Endometrial microvascular endothelial cells (primary cell): ENCODE data around the gene PLA2G2F. TPM values are rescaled to one million over a fixed set of nuclear protein-coding genes. Genes with fewer than 3 reads are reported as not detected.

Experiments used
- in situ Hi-C: cut with HindIII; loops from 2 replicates; pipeline ENCODE4 v1.10.0; 2017; ENCODE audit warnings: low sequenced_read_pairs, low pct_unique_long_range_greater_than_20kb; ENCODE audit errors: inconsistent ontology term
- total RNA-seq: library from RNA; depleted of rRNA; stranded (reverse); fragments of >200 nt; gene quantifications from one replicate; pipeline ENCODE4 v1.2.3, GENCODE V29; 2015; ENCODE audit errors: inconsistent ontology term

The PLA2G2F gene
- total RNA-seq, 1 donor from 2014 or later = not detected

DNA sequence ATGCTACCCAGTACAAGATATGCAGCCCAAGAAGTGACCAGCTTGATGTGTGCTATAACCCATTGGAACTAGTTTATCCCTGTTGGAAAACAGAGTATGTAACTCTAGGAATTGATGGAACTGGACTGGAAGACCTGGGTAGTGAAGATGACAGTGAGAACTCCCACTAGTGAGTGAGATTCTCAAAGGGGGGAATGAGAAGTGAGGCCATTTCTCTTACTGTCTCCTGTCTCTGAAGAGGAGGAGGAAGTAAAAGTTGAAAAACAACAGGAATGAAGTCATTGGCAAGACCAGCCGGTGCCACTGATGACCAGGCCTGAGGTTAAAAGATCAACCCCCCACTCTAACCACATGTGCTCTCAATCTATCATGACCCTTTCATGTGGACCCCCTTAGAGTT is 20.9 kb downstream of the PLA2G2F start:
- in situ Hi-C loops = no loop called here

- in situ Hi-C loops = no loop called here
Observed at GRCh38 chr1:20164694-20165202, 25.6 kb downstream of the PLA2G2F start.

DNA sequence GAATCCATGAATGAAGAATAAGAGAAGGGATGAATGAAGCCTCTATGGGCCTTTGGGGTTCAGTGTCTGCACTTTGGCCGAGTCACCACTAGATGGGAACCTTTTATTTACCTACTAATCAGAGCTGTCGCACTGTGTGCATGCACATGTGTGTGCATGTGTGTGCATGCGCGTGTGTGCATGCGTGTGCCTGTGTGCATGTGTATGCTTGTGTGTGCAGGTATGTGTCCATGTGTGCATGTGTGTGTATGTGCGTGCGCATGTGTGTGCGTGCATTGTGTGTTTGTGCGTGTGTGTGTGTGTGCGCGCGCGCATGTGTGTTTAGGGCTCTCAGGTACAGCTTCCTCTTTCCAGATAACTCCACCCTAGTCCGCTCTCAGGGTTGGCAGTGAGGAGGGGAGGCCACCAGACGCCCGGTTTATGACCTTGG is 26.4 kb downstream of the PLA2G2F start:
- in situ Hi-C loops = no loop called here

DNA sequence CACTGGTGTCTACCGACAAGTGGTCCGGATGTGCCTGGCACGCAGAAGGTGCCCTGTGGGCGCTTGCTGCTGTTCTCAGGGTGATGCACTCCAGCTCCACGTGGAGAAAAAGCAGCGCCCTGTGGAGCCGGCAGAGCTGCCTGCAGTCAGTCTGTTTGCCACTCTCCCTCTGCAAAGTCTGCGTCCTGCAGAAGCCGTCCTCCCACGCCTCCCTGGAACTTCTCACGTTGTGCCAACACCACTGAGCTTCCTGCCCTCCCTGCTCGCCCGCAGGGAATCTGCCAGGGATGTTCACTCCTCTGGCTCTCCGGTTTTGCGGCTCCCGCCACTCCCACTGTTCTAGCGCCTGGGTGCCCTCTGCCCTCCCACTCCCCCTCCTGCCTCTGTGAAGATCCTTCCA is 26.9 kb downstream of the PLA2G2F start:
- in situ Hi-C loops = no loop called here

DNA sequence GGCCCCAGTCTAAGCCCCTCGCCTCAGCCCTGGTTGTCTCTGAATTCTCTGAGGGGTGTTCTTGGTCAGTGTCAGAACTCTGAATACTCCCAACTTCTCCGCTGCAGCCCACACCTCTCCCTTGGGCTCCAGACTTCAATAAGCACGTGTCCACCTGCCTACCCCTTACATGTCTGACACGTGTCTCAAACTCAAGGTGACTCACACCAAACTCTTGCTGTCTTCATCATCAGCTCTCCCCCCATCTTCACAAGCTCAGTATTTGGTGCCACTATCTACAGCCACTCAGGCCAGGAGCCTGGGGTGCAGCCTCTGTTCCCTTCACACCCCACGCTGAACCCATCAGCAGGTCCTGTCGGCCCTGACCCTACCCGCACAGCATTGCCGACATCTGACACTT is 28.0 kb downstream of the PLA2G2F start:
- in situ Hi-C loops = no loop called here

DNA sequence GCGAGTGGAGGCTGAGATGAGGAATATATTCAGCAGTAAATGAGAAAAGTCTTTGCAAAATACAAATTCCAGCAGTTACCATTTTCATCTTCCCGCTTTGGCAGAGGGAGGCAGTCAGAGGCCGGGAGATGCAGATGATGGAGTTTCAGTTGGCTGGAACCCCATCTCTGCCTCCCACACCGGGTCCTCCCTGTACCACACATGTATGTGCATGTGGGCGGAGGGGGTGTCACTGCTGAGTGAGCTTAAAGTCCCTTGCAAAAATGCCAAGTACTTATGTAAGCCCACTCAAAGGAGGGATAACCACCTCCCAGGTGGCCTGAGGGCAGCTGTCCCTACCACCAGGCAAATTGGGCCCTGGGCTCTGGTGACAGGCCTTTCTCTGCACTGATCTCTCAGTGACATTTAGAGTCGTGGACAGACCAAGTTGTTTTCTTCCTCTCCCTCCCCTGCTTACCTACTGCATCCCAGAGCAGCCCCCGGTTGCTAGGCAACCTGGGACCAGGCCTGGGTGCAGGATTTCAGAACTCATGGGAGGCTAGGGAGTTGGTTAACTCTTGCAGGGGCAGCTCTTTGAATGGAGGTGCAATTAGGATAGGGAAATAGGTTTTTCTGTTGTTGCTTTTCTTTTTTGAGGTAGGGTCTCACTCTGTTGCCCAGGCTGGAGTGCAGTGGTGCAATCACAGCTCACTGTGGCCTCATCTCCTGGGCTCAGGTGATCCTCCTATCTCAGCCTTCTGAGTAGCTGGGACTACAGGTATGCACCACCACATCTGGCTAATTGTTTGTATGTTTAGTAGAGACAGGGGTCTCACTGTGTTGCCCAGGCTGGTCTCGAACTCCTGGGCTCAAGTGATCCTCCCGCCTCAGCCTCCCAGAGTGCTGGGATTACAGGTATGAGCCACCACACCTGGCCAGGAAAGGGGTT is 29.7 kb downstream of the PLA2G2F start:
- in situ Hi-C loops = no loop called here

GRCh38 chr1:20169932-20170331 is 30.8 kb downstream of the PLA2G2F start:
- in situ Hi-C loops = no loop called here

- in situ Hi-C loops = no loop called here
Observed at GRCh38 chr1:20172033-20172590, 33.0 kb downstream of the PLA2G2F start.

GRCh38 chr1:20174937-20175666 is 36.0 kb downstream of the PLA2G2F start:
- in situ Hi-C loops = no loop called here

DNA sequence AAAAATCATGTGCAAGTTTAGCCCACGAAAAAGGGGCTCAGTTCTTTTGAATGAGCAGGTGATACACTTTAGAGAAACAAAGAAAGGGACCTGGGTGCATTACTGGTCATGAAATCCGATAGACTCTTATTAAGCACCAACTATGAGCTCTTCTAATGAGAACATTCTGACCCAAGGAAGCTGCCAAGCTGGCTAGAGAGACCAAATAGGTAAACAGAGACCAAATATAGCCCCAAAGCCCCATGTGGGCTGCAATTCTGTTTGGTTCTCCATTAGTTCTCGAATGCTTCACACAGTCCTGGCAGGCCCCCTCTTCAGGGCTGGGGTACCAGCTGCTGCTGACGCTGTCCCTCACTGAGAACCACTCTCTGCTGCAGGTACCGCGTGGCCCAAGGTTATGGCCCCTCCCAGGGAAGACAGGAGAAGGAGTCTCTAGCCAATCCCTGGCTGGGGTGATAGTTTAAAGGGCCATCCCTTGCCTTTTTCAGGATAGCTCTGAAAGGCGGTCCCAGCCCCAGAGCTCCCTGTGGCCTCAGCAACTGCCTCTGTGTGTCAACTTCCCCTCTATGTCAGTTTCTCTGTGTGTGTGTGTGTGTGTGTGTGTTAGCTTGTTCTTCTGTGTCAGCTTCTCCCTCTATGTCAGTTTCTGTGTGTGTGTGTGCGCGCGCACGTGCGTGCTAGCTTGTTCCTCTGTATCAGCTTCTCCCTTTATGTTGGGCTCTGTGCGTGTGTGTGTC is 39.7 kb downstream of the PLA2G2F start:
- in situ Hi-C loops = no loop called here

DNA sequence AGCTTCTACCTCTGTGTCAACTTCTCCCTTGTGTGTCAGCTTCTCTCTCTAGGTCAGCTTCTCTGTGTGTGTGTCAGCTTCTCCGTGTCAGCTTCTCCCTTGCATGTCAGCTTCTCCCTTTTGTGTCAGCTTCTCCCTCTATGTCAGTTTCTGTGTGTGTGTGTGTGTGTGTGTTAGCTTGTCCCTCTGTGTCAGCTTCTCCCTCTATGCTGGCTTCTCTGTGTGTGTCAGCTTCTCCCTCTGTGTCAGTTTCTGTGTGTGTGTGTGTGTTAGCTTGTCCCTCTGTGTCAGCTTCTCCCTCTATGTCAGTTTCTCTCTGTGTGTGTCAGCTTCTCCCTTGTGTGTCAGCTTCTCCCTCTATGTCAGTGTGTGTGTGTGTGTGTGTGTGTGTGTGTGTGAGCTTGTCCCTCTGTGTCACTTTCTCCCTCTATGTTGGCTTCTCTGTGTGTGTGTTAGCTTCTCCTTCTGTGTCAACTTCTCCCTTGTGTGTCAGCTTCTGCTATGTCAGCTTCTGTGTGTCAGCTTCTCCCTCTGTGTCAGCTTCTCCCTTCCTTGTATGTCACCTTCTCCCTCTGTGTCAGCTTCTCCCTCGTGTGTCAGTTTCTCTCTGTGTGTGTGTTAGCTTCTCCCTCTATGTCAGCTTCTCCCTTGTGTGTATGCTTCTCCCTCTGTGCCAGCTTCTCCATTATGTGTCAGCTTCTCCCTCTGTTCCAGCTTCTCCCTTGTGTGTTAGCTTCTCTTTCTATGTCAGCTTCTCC is 40.4 kb downstream of the PLA2G2F start:
- in situ Hi-C loops = no loop called here

- in situ Hi-C loops = no loop called here
Observed at GRCh38 chr1:20180129-20180843, 41.2 kb downstream of the PLA2G2F start.

GRCh38 chr1:20180844-20181207 is 41.7 kb downstream of the PLA2G2F start:
- in situ Hi-C loops = no loop called here

DNA sequence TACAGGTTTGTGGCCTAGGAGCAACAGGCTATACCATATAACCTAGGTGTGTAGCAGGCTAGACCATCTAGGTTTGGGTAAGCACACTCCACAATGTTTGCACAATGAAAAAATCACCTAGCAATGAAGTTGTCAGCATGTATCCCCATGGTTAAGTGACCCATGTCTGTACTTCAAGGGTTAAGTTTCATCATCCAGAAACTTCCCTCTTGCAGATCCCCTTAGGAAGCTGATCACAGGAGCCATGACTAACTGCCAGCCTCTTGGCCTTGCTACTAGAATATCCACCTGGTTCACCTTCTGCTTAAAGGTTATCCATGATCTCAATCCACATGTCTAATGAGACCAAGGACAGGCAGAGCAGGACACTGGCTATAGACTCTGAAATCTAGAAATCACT is 43.3 kb downstream of the PLA2G2F start:
- in situ Hi-C loops = no loop called here

DNA sequence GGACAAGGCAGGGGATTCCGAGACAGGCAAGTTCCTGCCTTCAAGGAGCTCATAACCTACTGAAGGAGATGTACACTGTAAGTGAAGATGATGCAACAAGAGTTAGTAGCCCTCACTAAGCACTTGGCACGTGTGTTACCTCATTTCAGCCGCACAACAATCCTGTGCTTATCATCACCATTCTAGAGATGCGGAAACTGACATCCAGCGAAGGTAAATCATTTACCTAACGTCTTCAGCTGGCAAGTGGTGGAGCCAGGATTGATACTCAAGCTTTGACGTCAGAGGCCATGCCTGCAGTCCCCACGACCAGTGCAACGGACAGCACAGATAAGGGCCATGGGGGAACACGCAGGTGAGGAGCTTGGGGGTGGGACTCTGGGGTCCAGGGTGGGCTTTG is 43.9 kb downstream of the PLA2G2F start:
- in situ Hi-C loops = no loop called here

- in situ Hi-C loops = no loop called here
Observed at GRCh38 chr1:20183616-20184271, 44.6 kb downstream of the PLA2G2F start.

DNA sequence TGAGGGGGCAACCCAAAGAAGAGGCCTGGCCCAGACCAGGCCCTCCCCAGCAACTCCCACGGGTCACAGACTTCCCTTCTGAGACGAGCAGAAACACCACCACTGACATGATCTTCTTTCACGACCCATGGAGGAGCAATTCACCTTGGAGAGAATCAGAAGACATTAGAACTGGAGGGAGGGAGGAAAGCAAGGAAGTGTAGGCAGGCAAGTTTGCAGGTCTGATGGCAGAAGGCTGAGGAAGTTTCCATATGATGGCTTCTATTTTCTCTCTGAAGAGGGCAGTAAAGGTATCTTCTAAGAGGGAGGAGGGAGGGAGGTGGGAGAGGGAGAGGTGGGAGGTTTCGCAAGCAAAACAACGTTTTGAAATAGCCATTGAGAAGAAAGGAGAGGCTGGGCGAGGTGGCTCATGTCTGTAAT is 45.4 kb downstream of the PLA2G2F start:
- in situ Hi-C loops = no loop called here
